ENCODE data around the gene EXOC6B. TPM values are rescaled to one million over a fixed set of nuclear protein-coding genes. Genes with fewer than 3 reads are reported as not detected.

EXOC6B gene
- total RNA-seq, 4 donors from 2014 or later = 54.0 to 121 (median 78.7) TPM

DNA sequence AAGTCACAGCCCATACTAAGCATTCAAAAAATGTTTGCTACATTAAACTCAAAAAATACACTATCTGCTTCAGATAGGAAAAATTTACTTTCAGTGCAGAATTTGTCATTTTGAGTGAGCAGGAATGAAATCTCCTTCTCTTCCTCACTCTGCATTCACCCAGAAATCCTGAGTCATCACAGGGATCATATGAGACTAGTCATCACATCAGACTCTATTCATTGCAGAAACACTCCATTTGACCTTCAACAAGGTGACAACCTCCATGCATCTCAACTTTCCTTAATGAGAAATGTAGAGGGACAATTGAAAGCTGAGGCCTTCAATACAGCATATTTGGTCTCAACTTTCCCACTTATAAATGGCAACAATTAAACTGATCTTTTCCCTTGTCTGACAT is 547.8 kb downstream of the EXOC6B start:
- Histone ChIP-seq H3K4me1 (no peaks in the 10 kb centered on the region), H3K27me3 (no peaks in the 10 kb centered on the region), H3K4me3 (no peak overlapping the region), H3K9me3 (no peaks in the 10 kb centered on the region), H3K27ac (no peak overlapping the region), H3K36me3 (no peaks in the 10 kb centered on the region)
- DNase-seq (ENCODE audit: low spot score in 2 of 2) = no peak
- TF ChIP-seq EP300 (IDR thresholded peaks at IDR 0.05) (no peak), POLR2A (IDR thresholded peaks at IDR 0.05) (no peak), POLR2AphosphoS5 (IDR thresholded peaks at IDR 0.05) (no peak)
- TF ChIP-seq, protein P1, sequence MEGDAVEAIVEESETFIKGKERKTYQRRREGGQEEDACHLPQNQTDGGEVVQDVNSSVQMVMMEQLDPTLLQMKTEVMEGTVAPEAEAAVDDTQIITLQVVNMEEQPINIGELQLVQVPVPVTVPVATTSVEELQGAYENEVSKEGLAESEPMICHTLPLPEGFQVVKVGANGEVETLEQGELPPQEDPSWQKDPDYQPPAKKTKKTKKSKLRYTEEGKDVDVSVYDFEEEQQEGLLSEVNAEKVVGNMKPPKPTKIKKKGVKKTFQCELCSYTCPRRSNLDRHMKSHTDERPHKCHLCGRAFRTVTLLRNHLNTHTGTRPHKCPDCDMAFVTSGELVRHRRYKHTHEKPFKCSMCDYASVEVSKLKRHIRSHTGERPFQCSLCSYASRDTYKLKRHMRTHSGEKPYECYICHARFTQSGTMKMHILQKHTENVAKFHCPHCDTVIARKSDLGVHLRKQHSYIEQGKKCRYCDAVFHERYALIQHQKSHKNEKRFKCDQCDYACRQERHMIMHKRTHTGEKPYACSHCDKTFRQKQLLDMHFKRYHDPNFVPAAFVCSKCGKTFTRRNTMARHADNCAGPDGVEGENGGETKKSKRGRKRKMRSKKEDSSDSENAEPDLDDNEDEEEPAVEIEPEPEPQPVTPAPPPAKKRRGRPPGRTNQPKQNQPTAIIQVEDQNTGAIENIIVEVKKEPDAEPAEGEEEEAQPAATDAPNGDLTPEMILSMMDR (IDR thresholded peaks at IDR 0.05) = no peak

DNA sequence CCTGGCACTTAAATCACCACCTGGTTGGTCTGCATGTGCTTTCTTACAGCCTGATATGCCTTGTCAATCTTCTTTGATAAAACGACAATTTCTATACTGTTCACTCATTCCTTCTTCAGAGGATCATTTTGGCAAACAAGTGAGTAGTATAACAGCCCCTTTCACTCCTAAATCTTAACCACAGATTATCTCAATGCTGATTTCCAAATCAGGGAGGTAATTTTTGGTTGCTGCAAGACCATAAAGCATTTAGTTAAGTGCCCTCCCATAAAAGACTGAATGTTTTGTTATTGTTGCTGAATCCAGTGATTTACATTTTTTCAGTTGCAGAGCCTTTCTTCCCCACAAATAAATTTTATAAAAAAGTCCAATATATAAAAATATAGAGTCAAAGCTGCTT is 549.0 kb downstream of the EXOC6B start:
- Histone ChIP-seq H3K4me1 (peaks cover 6% of the 10 kb centered on the region), H3K4me3 (no peak overlapping the region), H3K27me3 (no peaks in the 10 kb centered on the region), H3K36me3 (no peaks in the 10 kb centered on the region), H3K27ac (no peak overlapping the region), H3K9me3 (no peaks in the 10 kb centered on the region)
- TF ChIP-seq, protein P1 (IDR thresholded peaks at IDR 0.05) = no peak
- TF ChIP-seq EP300 (IDR thresholded peaks at IDR 0.05) (no peak), POLR2AphosphoS5 (IDR thresholded peaks at IDR 0.05) (no peak), POLR2A (IDR thresholded peaks at IDR 0.05) (no peak)
- WGBS = 90% methylated on average over 1 of the region's 1 CpG
- DNase-seq (ENCODE audit: low spot score in 2 of 2) = no peak

DNA sequence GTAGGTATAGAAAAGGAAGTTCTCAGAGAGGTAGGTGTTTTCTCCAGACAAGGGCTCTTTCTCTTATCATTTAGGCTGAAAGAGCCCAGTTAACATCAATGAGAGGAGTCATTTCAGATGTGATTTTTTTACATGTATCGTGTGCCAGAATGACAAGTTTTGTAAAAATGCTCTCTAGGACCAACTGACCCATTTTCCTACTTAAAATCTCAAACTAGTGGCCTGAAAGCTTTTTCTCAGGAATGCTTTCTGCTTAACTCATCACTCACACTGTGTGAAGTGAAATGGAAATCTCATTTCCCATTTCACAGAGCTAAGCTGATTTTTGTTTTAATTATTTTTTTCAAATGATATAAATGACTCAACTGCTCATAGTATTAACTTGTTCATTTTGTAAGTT is 549.5 kb downstream of the EXOC6B start:
- no peak overlapping the region for H3K27ac ChIP-seq
- H3K9me3 ChIP-seq = no peaks in the 10 kb centered on the region
- H3K4me1 ChIP-seq = peaks cover 11% of the 10 kb centered on the region
- no peaks in the 10 kb centered on the region for H3K36me3 ChIP-seq
- WGBS = 83% methylated on average over 1 of the region's 1 CpG
- TF ChIP-seq, protein P1 (IDR thresholded peaks at IDR 0.05) = no peak
- TF ChIP-seq EP300 (IDR thresholded peaks at IDR 0.05) = no peak
- no peak for TF ChIP-seq POLR2AphosphoS5 (IDR thresholded peaks at IDR 0.05)
- TF ChIP-seq POLR2A (IDR thresholded peaks at IDR 0.05) = no peak
- H3K4me3 ChIP-seq = no peak overlapping the region
- no peaks in the 10 kb centered on the region for H3K27me3 ChIP-seq
- no peak for DNase-seq (ENCODE audit: low spot score in 2 of 2)

DNA sequence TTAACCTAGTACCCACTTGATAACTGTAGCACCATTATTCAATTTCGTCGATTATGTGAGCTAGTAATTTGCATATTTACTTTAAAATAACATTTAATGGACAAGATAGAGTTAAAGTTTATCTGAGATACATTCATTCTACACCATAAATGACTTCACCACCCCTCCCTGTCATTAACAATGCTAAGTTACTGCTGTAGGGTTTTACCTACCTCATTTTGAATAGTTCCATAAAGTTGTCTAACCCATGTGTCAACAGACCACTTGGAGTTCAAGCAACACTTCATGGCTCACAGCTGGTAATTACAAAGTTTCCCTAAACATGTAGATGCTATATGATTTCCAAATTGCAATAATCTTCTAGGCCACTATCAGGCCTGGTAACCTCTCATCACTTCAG is 550.7 kb downstream of the EXOC6B start:
- H3K4me1 ChIP-seq = peaks cover 13% of the 10 kb centered on the region
- WGBS = 91% methylated on average over 2 of the region's 2 CpGs
- TF ChIP-seq POLR2AphosphoS5 (IDR thresholded peaks at IDR 0.05) (no peak), EP300 (IDR thresholded peaks at IDR 0.05) (no peak), POLR2A (IDR thresholded peaks at IDR 0.05) (no peak)
- TF ChIP-seq, protein P1 (IDR thresholded peaks at IDR 0.05) = no peak

DNA sequence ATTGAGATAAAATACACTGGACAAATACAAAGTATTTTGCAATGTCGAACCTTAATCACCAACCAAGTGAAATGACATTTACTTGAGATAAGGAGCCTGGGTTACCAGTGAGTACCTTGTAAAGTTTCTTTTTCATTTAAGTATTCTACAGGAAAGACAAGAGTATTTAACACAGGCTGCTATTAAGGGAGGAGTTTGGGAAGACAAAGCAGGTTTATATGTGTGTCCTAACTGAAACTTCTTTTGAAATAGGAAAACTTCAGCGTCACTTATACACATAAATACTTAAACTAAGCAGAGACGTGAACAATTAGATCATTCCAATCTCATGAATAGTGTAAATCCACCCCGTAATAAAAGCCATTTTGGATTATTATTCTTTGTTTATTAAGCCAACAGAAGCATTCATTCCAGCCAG is 551.4 kb downstream of the EXOC6B start:
- Histone ChIP-seq H3K27ac (no peak overlapping the region), H3K36me3 (no peaks in the 10 kb centered on the region), H3K4me3 (no peak overlapping the region), H3K27me3 (no peaks in the 10 kb centered on the region), H3K9me3 (no peaks in the 10 kb centered on the region), H3K4me1 (peaks cover 13% of the 10 kb centered on the region)
- no peak for DNase-seq (ENCODE audit: low spot score in 2 of 2)
- 70% methylated on average over 4 of the region's 4 CpGs for WGBS
- TF ChIP-seq POLR2A (IDR thresholded peaks at IDR 0.05) = no peak
- no peak for TF ChIP-seq POLR2AphosphoS5 (IDR thresholded peaks at IDR 0.05)
- no peak for TF ChIP-seq EP300 (IDR thresholded peaks at IDR 0.05)
- TF ChIP-seq, protein P1 (IDR thresholded peaks at IDR 0.05) = no peak

More for the DNA sequence above, 550.7 kb downstream of the EXOC6B start:
- no peaks in the 10 kb centered on the region for H3K27me3 ChIP-seq
- H3K27ac ChIP-seq = no peak overlapping the region
- DNase-seq (ENCODE audit: low spot score in 2 of 2) = no peak
- no peaks in the 10 kb centered on the region for H3K9me3 ChIP-seq
- H3K36me3 ChIP-seq = no peaks in the 10 kb centered on the region
- H3K4me3 ChIP-seq = no peak overlapping the region

Measured in suprapubic skin (tissue), 4 donors.